Transverse colon (tissue), 3 donors: ENCODE data around the gene COX17.

Experiments used
- CTCF ChIP-seq, 5 experiments: fragments of 200-600 bp in 3 of 5; fragments of 450-650 bp in 2 of 5; sonication (generic) in 3 of 5; IDR thresholded peaks; 1 replicate in 2 of 5; 2 replicates in 3 of 5; pipeline ENCODE4 v1.5.1; 2016 to 2017; ENCODE audit warnings: antibody characterized with exemption in 5 of 5, inconsistent platforms in 3 of 5, mild to moderate bottlenecking in 2 of 5, moderate library complexity in 1 of 5
- EP300 ChIP-seq: sonication (generic); formaldehyde crosslinking; IDR thresholded peaks from one replicate; pipeline ENCODE4 v1.6.1; 2017; ENCODE audit warnings: antibody characterized with exemption, low read depth
- POLR2A ChIP-seq: fragments of 450-650 bp; IDR thresholded peaks from one replicate; pipeline ENCODE4 v1.6.1; 2016; ENCODE audit warnings: antibody characterized with exemption, mild to moderate bottlenecking, moderate library complexity

GRCh38 chr3:119676020-119676419, 1.2 kb downstream of the COX17 start:
- no peak for TF ChIP-seq CTCF (IDR thresholded peaks at IDR 0.05)
- TF ChIP-seq POLR2A, result no peak
- TF ChIP-seq EP300, result no peak
